Neural cell (in vitro differentiated cells): ENCODE data around the gene SPPL2A.

Experiments used
- CTCF ChIP-seq: fragments of 450-650 bp; IDR thresholded peaks from 2 replicates; pipeline ENCODE4 v1.5.1; 2014; ENCODE audit warnings: antibody characterized with exemption, mild to moderate bottlenecking, moderate library complexity; ENCODE audit not compliant: poor library complexity, severe bottlenecking
- EZH2 ChIP-seq: fragments of 200-600, 300-800 bp; shearing (Covaris generic), sonication (generic); IDR thresholded peaks from 2 replicates; pipeline ENCODE4 v1.6.1; 2014; ENCODE audit warnings: antibody characterized with exemption, low read length, borderline replicate concordance, mild to moderate bottlenecking; ENCODE audit not compliant: insufficient read depth, poor library complexity, severe bottlenecking
- MXI1 ChIP-seq: fragments of 450-650 bp; conservative IDR thresholded peaks from 2 replicates; pipeline ENCODE4 v1.6.1; 2014; ENCODE audit warnings: antibody characterized with exemption, mild to moderate bottlenecking; ENCODE audit not compliant: poor library complexity, severe bottlenecking
- RAD21 ChIP-seq: fragments of 450-650 bp; conservative IDR thresholded peaks from 2 replicates; pipeline ENCODE4 v1.6.1; 2014; ENCODE audit warnings: antibody characterized with exemption, mild to moderate bottlenecking, moderate library complexity
- REST ChIP-seq: IDR thresholded peaks from 2 replicates; pipeline ENCODE4 v1.6.1; 2012; ENCODE audit warnings: borderline replicate concordance

GRCh38 chr15:50685191-50685975, 80.1 kb downstream of the SPPL2A start:
- TF ChIP-seq REST: no peak
- TF ChIP-seq CTCF: no peak
- no peak for TF ChIP-seq MXI1
- TF ChIP-seq EZH2: no peak
- no peak for TF ChIP-seq RAD21
